Cardiac ventricle fibroblast (primary cell): ENCODE results near the gene VSTM4. TPM values are rescaled to one million over a fixed set of nuclear protein-coding genes. Genes with fewer than 3 reads are reported as not detected.

Experiments used
- total RNA-seq: library from RNA; depleted of rRNA; stranded (reverse); fragments of >200 nt; gene quantifications from 2 replicates; pipeline ENCODE4 v1.2.3, GENCODE V29; 2015

VSTM4 gene
- 5.1 and 5.3 TPM in 2 replicates for total RNA-seq

GRCh38 chr10:49115015-49115795, at the start of gene VSTM4:
Gene VSTM4 (minus strand): TSS chr10:49115522. CDS start chr10:49115485, 37 bp downstream.

GRCh38 chr10:49133706-49134248, 18.5 kb upstream of the VSTM4 start, which contains the start of gene FAM170B:
Gene FAM170B (minus strand): TSS chr10:49134021. CDS start chr10:49133918, 103 bp downstream.

Other genes starting within 250 kb of the VSTM4 start
- not detected in 2 replicates for gene LRRC18, start 175.7 kb downstream of the VSTM4 start, total RNA-seq
- gene FAM170B, start 18.5 kb upstream of the VSTM4 start, total RNA-seq, result not detected in 2 replicates
- 0.12 TPM in 1 of 2 replicates, not detected in the other for gene TMEM273, start 72.9 kb upstream of the VSTM4 start, total RNA-seq
- gene C10orf71, start 183.6 kb upstream of the VSTM4 start, total RNA-seq, result not detected in 2 replicates